D341Med (cell line): ENCODE data around the gene PHTF2.

Source experiments
- DNase-seq: peaks from one replicate; pipeline ENCODE4 v3.0.0; 2012; ENCODE audit warnings: low spot score

PHTF2 gene

GRCh38 chr7:77877791-77878190, 79.2 kb downstream of the PHTF2 start:
- DNase-seq, result no peak

GRCh38 chr7:77878500-77878899, 79.9 kb downstream of the PHTF2 start:
- DNase-seq, result no peak

- DNase-seq, result no peak
Measured at GRCh38 chr7:77879272-77879671, 80.7 kb downstream of the PHTF2 start.

GRCh38 chr7:77881871-77882270, 83.3 kb downstream of the PHTF2 start:
- DNase-seq, result no peak

GRCh38 chr7:77885155-77885554, 86.6 kb downstream of the PHTF2 start:
- DNase-seq, result no peak

GRCh38 chr7:77887567-77887966, 89.0 kb downstream of the PHTF2 start:
- DNase-seq, result no peak

GRCh38 chr7:77888998-77889397, 90.4 kb downstream of the PHTF2 start:
- DNase-seq, result no peak

- no peak for DNase-seq
Measured at GRCh38 chr7:77893813-77894212, 95.2 kb downstream of the PHTF2 start.

GRCh38 chr7:77894574-77895091, 96.1 kb downstream of the PHTF2 start:
- no peak for DNase-seq

- no peak for DNase-seq
Measured at GRCh38 chr7:77895905-77896304, 97.3 kb downstream of the PHTF2 start.

- DNase-seq, result no peak
Measured at GRCh38 chr7:77897004-77897547, 98.5 kb downstream of the PHTF2 start.

GRCh38 chr7:77899516-77899915, 100.9 kb downstream of the PHTF2 start:
- DNase-seq, result no peak

GRCh38 chr7:77903597-77903996, 105.0 kb downstream of the PHTF2 start:
- peak; percentile 38 for DNase-seq

- DNase-seq, result no peak
Measured at GRCh38 chr7:77904252-77904651, 105.7 kb downstream of the PHTF2 start.

GRCh38 chr7:77907281-77907680, 108.7 kb downstream of the PHTF2 start:
- no peak for DNase-seq

GRCh38 chr7:77908664-77909063, 110.1 kb downstream of the PHTF2 start:
- no peak for DNase-seq

- no peak for DNase-seq
Measured at GRCh38 chr7:77910124-77910523, 111.6 kb downstream of the PHTF2 start.

- DNase-seq, result no peak
Measured at GRCh38 chr7:77912293-77912692, 113.7 kb downstream of the PHTF2 start.

- no peak for DNase-seq
Measured at GRCh38 chr7:77913977-77914607, 115.5 kb downstream of the PHTF2 start.

- DNase-seq, result no peak
Measured at GRCh38 chr7:77917500-77918262, 119.1 kb downstream of the PHTF2 start.

- DNase-seq, result no peak
Measured at GRCh38 chr7:77918676-77919075, 120.1 kb downstream of the PHTF2 start.

- no peak for DNase-seq
Measured at GRCh38 chr7:77923419-77923818, 124.8 kb downstream of the PHTF2 start.

- no peak for DNase-seq
Measured at GRCh38 chr7:77930496-77930895, 131.9 kb downstream of the PHTF2 start.
